ENCODE results near the gene USP20.

DNA sequence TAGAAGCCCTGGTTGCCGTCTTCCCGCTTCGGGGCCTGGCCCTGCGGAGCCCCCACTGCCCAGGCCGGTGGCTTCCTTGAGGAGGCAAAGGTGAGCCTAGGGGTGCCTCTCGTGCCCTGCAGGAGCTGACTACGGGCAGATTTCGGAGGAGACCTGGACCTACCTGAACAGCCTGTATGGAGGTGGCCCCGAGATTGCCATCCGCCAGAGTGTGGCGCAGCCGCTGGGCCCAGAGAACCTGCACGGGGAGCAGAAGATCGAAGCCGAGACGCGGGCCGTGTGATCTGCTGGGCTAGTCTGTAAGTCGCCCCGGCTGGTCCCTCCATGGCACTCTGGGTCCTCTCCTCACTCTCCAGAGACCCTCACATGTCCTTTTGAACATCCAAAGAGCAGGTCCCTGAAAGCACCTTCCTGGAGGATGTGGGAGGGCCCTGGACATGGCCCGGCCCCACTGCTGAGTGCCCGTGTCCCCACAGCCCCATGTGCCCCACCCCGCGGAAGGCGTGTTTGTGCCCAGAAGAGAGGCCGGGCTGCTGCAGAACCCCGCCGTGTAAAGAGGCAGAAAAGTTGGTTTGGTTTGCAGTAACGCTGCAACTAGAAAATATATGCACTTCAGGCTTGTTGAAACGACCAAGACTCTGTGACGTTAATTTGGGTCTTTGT lies 44.9 kb downstream of the USP20 start:
- TF ChIP-seq, protein P1, sequence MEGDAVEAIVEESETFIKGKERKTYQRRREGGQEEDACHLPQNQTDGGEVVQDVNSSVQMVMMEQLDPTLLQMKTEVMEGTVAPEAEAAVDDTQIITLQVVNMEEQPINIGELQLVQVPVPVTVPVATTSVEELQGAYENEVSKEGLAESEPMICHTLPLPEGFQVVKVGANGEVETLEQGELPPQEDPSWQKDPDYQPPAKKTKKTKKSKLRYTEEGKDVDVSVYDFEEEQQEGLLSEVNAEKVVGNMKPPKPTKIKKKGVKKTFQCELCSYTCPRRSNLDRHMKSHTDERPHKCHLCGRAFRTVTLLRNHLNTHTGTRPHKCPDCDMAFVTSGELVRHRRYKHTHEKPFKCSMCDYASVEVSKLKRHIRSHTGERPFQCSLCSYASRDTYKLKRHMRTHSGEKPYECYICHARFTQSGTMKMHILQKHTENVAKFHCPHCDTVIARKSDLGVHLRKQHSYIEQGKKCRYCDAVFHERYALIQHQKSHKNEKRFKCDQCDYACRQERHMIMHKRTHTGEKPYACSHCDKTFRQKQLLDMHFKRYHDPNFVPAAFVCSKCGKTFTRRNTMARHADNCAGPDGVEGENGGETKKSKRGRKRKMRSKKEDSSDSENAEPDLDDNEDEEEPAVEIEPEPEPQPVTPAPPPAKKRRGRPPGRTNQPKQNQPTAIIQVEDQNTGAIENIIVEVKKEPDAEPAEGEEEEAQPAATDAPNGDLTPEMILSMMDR (IDR thresholded peaks at IDR 0.05 in 2 of 3, conservative IDR thresholded peaks at IDR 0.05 in 1 of 3; ENCODE audit: borderline replicate concordance in 1 of 3, insufficient read depth in 1 of 3, low read depth in 2 of 3, low read length in 2 of 3), result no peak
- no peak for TF ChIP-seq EZH2 (IDR thresholded peaks at IDR 0.05)
- TF ChIP-seq POLR2A (IDR thresholded peaks at IDR 0.05; ENCODE audit: borderline replicate concordance, extremely low read depth, insufficient read depth, insufficient read length), result no peak
- TF ChIP-seq SRF (IDR thresholded peaks at IDR 0.05; ENCODE audit: low read depth), result no peak
- TF ChIP-seq, protein P2, sequence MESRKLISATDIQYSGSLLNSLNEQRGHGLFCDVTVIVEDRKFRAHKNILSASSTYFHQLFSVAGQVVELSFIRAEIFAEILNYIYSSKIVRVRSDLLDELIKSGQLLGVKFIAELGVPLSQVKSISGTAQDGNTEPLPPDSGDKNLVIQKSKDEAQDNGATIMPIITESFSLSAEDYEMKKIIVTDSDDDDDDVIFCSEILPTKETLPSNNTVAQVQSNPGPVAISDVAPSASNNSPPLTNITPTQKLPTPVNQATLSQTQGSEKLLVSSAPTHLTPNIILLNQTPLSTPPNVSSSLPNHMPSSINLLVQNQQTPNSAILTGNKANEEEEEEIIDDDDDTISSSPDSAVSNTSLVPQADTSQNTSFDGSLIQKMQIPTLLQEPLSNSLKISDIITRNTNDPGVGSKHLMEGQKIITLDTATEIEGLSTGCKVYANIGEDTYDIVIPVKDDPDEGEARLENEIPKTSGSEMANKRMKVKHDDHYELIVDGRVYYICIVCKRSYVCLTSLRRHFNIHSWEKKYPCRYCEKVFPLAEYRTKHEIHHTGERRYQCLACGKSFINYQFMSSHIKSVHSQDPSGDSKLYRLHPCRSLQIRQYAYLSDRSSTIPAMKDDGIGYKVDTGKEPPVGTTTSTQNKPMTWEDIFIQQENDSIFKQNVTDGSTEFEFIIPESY (IDR thresholded peaks at IDR 0.05; ENCODE audit: extremely low read depth, insufficient replicate concordance, low read length), result no peak
- TF ChIP-seq YY1 (IDR thresholded peaks at IDR 0.05; ENCODE audit: extremely low read depth, insufficient replicate concordance, low read depth, low read length), result no peak
- no peak for TF ChIP-seq POLR2AphosphoS5 (IDR thresholded peaks at IDR 0.05; ENCODE audit: low read depth, low read length)
- no peak for TF ChIP-seq ELF1 (IDR thresholded peaks at IDR 0.05; ENCODE audit: borderline replicate concordance, low read depth)
- TF ChIP-seq FOSL1 (IDR thresholded peaks at IDR 0.05; ENCODE audit: low read depth), result no peak
- TF ChIP-seq, protein P3, sequence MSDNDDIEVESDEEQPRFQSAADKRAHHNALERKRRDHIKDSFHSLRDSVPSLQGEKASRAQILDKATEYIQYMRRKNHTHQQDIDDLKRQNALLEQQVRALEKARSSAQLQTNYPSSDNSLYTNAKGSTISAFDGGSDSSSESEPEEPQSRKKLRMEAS (IDR thresholded peaks at IDR 0.05), result no peak

Data from HCT116 (cell line).